Activated CD8-positive, alpha-beta memory T cell treated with anti-CD3 and anti-CD28 coated beads, Interleukin-2, amount 50 U/mL, for 24 hours (primary cell): ENCODE measurements around the gene ALDH3B1.
"Not testable (repeated sequence)": the region's sequence is repeated elsewhere in the genome, so short reads cannot be mapped to it uniquely, and the experiment has no call there.

ENCODE experiments used
- DNase-seq: peaks from one replicate; pipeline ENCODE4 v3.0.0-alpha.2; 2020; ENCODE audit errors: extremely low read depth

The ALDH3B1 gene

GRCh38 chr11:68010090-68011041, at the start of gene ALDH3B1:
ALDH3B1 (plus strand) TSS chr11:68010327; CDS start chr11:68015298, 4,971 bp downstream.
- DNase-seq: no peak

GRCh38 chr11:67963217-67963616, 46.9 kb upstream of the ALDH3B1 start:
- DNase-seq: not testable (repeated sequence)

GRCh38 chr11:67963879-67964278, 46.2 kb upstream of the ALDH3B1 start:
- not testable (repeated sequence) for DNase-seq

GRCh38 chr11:67964746-67965145, 45.4 kb upstream of the ALDH3B1 start:
- DNase-seq: not testable (repeated sequence)

GRCh38 chr11:67965830-67966348, 44.2 kb upstream of the ALDH3B1 start:
- DNase-seq: not testable (repeated sequence)

- not testable (repeated sequence) for DNase-seq
Observed at GRCh38 chr11:67974746-67975145, 35.4 kb upstream of the ALDH3B1 start.

GRCh38 chr11:67978766-67979418, 31.2 kb upstream of the ALDH3B1 start:
- not testable (repeated sequence) for DNase-seq

GRCh38 chr11:67981226-67981625, 28.9 kb upstream of the ALDH3B1 start:
- DNase-seq: not testable (repeated sequence)

GRCh38 chr11:67982255-67982857, 27.8 kb upstream of the ALDH3B1 start:
- DNase-seq: not testable (repeated sequence)

GRCh38 chr11:67983951-67984350, 26.2 kb upstream of the ALDH3B1 start:
- no peak for DNase-seq

- not testable (repeated sequence) for DNase-seq
Observed at GRCh38 chr11:67985302-67985701, 24.8 kb upstream of the ALDH3B1 start.

- not testable (repeated sequence) for DNase-seq
Observed at GRCh38 chr11:67990546-67991346, 19.4 kb upstream of the ALDH3B1 start.

- DNase-seq: not testable (repeated sequence)
Observed at GRCh38 chr11:67991347-67992121, 18.6 kb upstream of the ALDH3B1 start.

GRCh38 chr11:67993821-67994220, 16.3 kb upstream of the ALDH3B1 start:
- DNase-seq: not testable (repeated sequence)

GRCh38 chr11:67994387-67994786, 15.7 kb upstream of the ALDH3B1 start:
- not testable (repeated sequence) for DNase-seq

GRCh38 chr11:67995129-67995528, 15.0 kb upstream of the ALDH3B1 start:
- DNase-seq: not testable (repeated sequence)

GRCh38 chr11:67995579-67995978, 14.5 kb upstream of the ALDH3B1 start:
- not testable (repeated sequence) for DNase-seq

- DNase-seq: no peak
Observed at GRCh38 chr11:67996051-67996450, 14.1 kb upstream of the ALDH3B1 start.

- no peak for DNase-seq
Observed at GRCh38 chr11:67996622-67997474, 13.3 kb upstream of the ALDH3B1 start.
